A549 (cell line): ENCODE data around the gene MBD3L5. TPM values are rescaled to one million over a fixed set of nuclear protein-coding genes. Genes with fewer than 3 reads are reported as not detected.
A peak's percentile ranks its signal among the peaks of the same experiment; 100 is the strongest.

Source experiments
- ATAC-seq, 2 experiments: fragments of 200-7000 bp in 1 of 2; fragments of >200 bp in 1 of 2; cut with Nextera tagmentation in 1 of 2; cut with Tn5 transposase in 1 of 2; 3 replicates each; pipeline versions ENCODE4 v1.8.0 to v1.9.1; 2018 to 2020; ENCODE audit warnings: mild to moderate bottlenecking in 1 of 2, moderate library complexity in 1 of 2
- CTCF ChIA-PET: fragments of 300-600 bp; sonication (Branson Sonifier 250); formaldehyde crosslinking; extraction: SDS; loops from one replicate; lab custom pipeline; 2021; ENCODE audit warnings: antibody characterized with exemption, inconsistent platforms; lab: Yijun Ruan, JAX
- POLR2A ChIA-PET: fragments of 350-600 bp; formaldehyde crosslinking; extraction: SDS; loops from one replicate; lab custom pipeline; 2021; ENCODE audit warnings: antibody characterized with exemption, inconsistent platforms; lab: Yijun Ruan, JAX
- DNase-seq, 2 experiments: peaks; one replicate each; pipeline versions ENCODE4 v3.0.0 to v3.0.0-alpha.2; 2011 to 2016; ENCODE audit warnings: low read depth in 1 of 2, low spot score in 1 of 2
- FAIRE-seq: peaks from 2 replicates; lab custom pipeline; 2011; peaks lifted over from hg19 to GRCh38; lab: Jason Lieb, UNC
- H3K27ac ChIP-seq, 2 experiments: fragments of >200 bp; sonication (Bioruptor Twin); formaldehyde crosslinking; 3 replicates each; pipeline ENCODE4 v1.5.1; 2016 to 2017
- H3K4me1 ChIP-seq: fragments of >200 bp; sonication (Bioruptor Twin); formaldehyde crosslinking; 3 replicates; pipeline ENCODE4 v1.6.1; 2016
- H3K4me2 ChIP-seq: fragments of >200 bp; sonication (Bioruptor Twin); formaldehyde crosslinking; 3 replicates; pipeline ENCODE4 v1.6.1; 2016
- H3K4me3 ChIP-seq: fragments of >200 bp; sonication (Bioruptor Twin); formaldehyde crosslinking; 3 replicates; pipeline ENCODE4 v1.5.1; 2016
- H3K9me3 ChIP-seq: fragments of >200 bp; sonication (Bioruptor Twin); formaldehyde crosslinking; 3 replicates; pipeline ENCODE4 v1.6.1; 2016
- CBX8 ChIP-seq: fragments of 200-600 bp; sonication (generic); IDR thresholded peaks from 2 replicates; pipeline ENCODE4 v1.6.1; 2016
- EHF ChIP-seq: fragments of 250-450 bp; sonication (Bioruptor Pico); IDR thresholded peaks from 2 replicates; pipeline ENCODE4 v1.5.0; 2020; ENCODE audit warnings: mild to moderate bottlenecking
- FOSB ChIP-seq: fragments of 250-450 bp; sonication (Bioruptor Pico); IDR thresholded peaks from 2 replicates; pipeline ENCODE4 v1.5.0; 2020; ENCODE audit warnings: mild to moderate bottlenecking, moderate library complexity
- FOSL2 ChIP-seq, 2 experiments: fragments of 450-650 bp in 1 of 2; fragments of >200 bp in 1 of 2; sonication (Bioruptor Twin) in 1 of 2; formaldehyde crosslinking; IDR thresholded peaks; 2 replicates each; pipeline versions ENCODE4 v1.5.0 to v1.6.1; 2016 to 2020; ENCODE audit warnings: mild to moderate bottlenecking in 1 of 2, moderate library complexity in 1 of 2
- KDM5A ChIP-seq: fragments of 200-600 bp; sonication (generic); IDR thresholded peaks from 2 replicates; pipeline ENCODE4 v1.6.1; 2016; ENCODE audit warnings: antibody characterized with exemption, mild to moderate bottlenecking
- NFE2L2 ChIP-seq: fragments of 150-350 bp; conservative IDR thresholded peaks from 2 replicates; pipeline ENCODE4 v1.6.1; 2014; ENCODE audit warnings: low read length
- NR3C1 ChIP-seq: fragments of >200 bp; sonication (Bioruptor Twin); formaldehyde crosslinking; IDR thresholded peaks from 3 replicates; pipeline ENCODE4 v1.6.1; 2017
- PHF8 ChIP-seq: fragments of 200-600 bp; sonication (generic); IDR thresholded peaks from 2 replicates; pipeline ENCODE4 v1.6.1; 2016; ENCODE audit warnings: low read depth, mild to moderate bottlenecking, antibody characterized with exemption, moderate library complexity, borderline replicate concordance
- RARB ChIP-seq: fragments of 250-450 bp; sonication (Bioruptor Pico); IDR thresholded peaks from 2 replicates; pipeline ENCODE4 v1.8.0; 2021; ENCODE audit warnings: mild to moderate bottlenecking, moderate library complexity
- RCOR1 ChIP-seq: fragments of 150-350 bp; IDR thresholded peaks from 2 replicates; pipeline ENCODE4 v1.6.1; 2014; ENCODE audit warnings: antibody characterized with exemption, low read length, low read depth
- RNF2 ChIP-seq: fragments of 200-600 bp; sonication (generic); IDR thresholded peaks from 2 replicates; pipeline ENCODE4 v1.6.1; 2016; ENCODE audit warnings: low read depth, mild to moderate bottlenecking, antibody characterized with exemption, moderate library complexity, borderline replicate concordance
- WGBS: methylation state at CpG from one replicate; pipeline ENCODE4 v1.1.6; 2017; ENCODE audit errors: missing lambda C conversion rate; 5-methylcytosine and 5-hydroxymethylcytosine counted together
- polyA plus RNA-seq, 4 experiments: library from polyadenylated mRNA; depleted of rRNA in 3 of 4; stranded (reverse); fragments of >200 nt; fragmentation: RNase III in 1 of 4; extraction: RNeasy Plus Mini Kit Qiagen cat#74134 plus additional on column Dnase treatment in 1 of 4; gene quantifications; 2 replicates in 3 of 4; 3 replicates in 1 of 4; pipeline ENCODE4 v1.2.3, GENCODE V29; 2011 to 2017
- TF ChIP-seq, protein P1 (sequence below): fragments of 450-650 bp; IDR thresholded peaks from 2 replicates; pipeline ENCODE4 v1.6.1; 2014; ENCODE audit warnings: antibody characterized with exemption
- TF ChIP-seq, protein P2 (sequence below): fragments of 150-350 bp; IDR thresholded peaks from 2 replicates; pipeline ENCODE4 v1.6.1; 2014; ENCODE audit warnings: low read depth, mild to moderate bottlenecking, low read length
- TF ChIP-seq, protein P3 (sequence below): fragments of >200 bp; sonication (Bioruptor Twin); formaldehyde crosslinking; IDR thresholded peaks from 3 replicates; pipeline ENCODE4 v1.6.1; 2016
- TF ChIP-seq, protein P4 (sequence below): fragments of >200 bp; sonication (Bioruptor Twin); formaldehyde crosslinking; IDR thresholded peaks from 3 replicates; pipeline ENCODE4 v1.5.1; 2016
- TF ChIP-seq, protein P5 (sequence below): fragments of >200 bp; sonication (Bioruptor Twin); formaldehyde crosslinking; IDR thresholded peaks from 2 replicates; pipeline ENCODE4 v1.6.1; 2016

Gene MBD3L5
- polyA plus RNA-seq, 2 of the 4 experiments (the other 2 are of a cell fraction) = not detected

DNA sequence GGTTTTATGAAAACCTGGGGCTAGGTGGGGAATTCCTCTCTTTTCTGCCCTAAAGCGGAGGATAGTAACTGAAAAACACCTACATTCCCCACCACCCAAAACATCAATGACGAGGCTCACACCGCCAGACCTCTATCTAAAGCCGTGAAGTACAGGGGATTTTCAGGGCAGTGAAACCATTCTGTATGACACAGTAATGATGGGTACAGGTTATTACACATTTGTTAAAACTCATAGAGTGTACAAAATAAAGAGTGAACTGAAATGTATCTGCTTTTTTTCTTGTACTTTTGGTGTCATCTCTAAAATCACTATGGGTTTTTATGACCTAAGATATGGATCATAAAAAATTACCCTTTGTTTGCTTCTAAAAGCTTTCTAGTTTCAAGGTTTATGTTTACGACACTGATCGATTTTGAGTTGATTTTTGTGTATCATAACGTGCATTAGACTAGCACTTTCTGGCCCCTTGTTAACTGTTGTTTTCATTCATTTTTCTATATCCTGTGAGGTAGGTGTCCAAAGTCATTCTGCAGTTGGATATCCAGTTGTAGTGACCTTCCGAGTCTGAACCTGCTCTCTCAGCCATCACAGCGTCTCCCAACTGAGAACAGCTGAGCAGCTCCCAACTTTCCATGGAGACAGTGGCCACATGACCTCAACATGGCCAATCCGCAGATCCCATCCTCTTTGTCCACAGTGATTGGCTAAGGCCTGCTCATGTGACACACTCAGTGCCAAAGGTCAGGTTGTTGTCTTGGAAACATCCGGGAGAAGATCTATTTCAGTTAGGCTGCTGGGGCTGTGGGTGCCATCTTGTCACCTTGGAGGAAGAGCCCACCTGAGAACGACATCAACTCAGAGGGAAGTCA, 19.4 kb upstream of the MBD3L5 start:
- POLR2A ChIA-PET = no interaction called here
- no peaks in the 10 kb centered on the region for H3K4me1 ChIP-seq
- no peak for FAIRE-seq
- CTCF ChIA-PET = no interaction called here
- DNase-seq = no peak
- TF ChIP-seq, protein P1, sequence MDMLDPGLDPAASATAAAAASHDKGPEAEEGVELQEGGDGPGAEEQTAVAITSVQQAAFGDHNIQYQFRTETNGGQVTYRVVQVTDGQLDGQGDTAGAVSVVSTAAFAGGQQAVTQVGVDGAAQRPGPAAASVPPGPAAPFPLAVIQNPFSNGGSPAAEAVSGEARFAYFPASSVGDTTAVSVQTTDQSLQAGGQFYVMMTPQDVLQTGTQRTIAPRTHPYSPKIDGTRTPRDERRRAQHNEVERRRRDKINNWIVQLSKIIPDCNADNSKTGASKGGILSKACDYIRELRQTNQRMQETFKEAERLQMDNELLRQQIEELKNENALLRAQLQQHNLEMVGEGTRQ = peak; percentile 52
- no peak for TF ChIP-seq CBX8
- TF ChIP-seq, all 56 proteins: peak for 1
- Histone ChIP-seq H3K4me3 (no peak overlapping the region), H3K27ac (no peak overlapping the region), H3K4me2 (no peak overlapping the region), H3K9me3 (no peaks in the 10 kb centered on the region; the same call in 2 of the 3 replicates)
- WGBS = 65% methylated on average over 11 of the region's 12 CpGs
- ATAC-seq = no peak

DNA sequence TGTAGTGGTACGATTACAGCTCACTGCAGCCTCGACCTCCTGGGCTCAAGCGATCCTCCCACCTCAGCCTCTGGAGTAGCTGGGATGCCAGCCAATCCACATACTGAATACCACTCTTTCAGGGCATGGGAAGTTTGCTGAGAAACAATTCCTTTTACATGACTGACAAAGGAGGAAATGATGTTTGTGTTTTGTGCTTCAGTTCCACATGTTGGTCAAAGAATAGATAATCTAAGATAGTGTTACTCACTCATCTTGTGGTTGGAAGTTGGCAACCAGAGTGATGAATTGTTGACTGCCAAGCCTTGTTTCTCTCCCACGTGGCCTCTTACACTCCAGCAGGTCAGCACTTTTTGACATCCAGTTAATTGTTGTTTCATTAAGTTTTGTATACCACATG, 16.7 kb upstream of the MBD3L5 start:
- TF ChIP-seq EHF (no peak), RNF2 (no peak), RARB (no peak), KDM5A (no peak), RCOR1 (no peak), NR3C1 (no peak), PHF8 (no peak), NFE2L2 (no peak), FOSL2 (IDR thresholded peaks at IDR 0.05) (no peak), FOSL2 (CRISPR knock-in tag; IDR thresholded peaks at IDR 0.05) (no peak), FOSB (CRISPR knock-in tag) (no peak)
- TF ChIP-seq, protein P2, sequence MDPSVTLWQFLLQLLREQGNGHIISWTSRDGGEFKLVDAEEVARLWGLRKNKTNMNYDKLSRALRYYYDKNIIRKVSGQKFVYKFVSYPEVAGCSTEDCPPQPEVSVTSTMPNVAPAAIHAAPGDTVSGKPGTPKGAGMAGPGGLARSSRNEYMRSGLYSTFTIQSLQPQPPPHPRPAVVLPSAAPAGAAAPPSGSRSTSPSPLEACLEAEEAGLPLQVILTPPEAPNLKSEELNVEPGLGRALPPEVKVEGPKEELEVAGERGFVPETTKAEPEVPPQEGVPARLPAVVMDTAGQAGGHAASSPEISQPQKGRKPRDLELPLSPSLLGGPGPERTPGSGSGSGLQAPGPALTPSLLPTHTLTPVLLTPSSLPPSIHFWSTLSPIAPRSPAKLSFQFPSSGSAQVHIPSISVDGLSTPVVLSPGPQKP = no peak
- TF ChIP-seq, protein P3, sequence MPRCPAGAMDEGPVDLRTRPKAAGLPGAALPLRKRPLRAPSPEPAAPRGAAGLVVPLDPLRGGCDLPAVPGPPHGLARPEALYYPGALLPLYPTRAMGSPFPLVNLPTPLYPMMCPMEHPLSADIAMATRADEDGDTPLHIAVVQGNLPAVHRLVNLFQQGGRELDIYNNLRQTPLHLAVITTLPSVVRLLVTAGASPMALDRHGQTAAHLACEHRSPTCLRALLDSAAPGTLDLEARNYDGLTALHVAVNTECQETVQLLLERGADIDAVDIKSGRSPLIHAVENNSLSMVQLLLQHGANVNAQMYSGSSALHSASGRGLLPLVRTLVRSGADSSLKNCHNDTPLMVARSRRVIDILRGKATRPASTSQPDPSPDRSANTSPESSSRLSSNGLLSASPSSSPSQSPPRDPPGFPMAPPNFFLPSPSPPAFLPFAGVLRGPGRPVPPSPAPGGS = no peak
- TF ChIP-seq, protein P1 = no peak
- TF ChIP-seq, protein P4, sequence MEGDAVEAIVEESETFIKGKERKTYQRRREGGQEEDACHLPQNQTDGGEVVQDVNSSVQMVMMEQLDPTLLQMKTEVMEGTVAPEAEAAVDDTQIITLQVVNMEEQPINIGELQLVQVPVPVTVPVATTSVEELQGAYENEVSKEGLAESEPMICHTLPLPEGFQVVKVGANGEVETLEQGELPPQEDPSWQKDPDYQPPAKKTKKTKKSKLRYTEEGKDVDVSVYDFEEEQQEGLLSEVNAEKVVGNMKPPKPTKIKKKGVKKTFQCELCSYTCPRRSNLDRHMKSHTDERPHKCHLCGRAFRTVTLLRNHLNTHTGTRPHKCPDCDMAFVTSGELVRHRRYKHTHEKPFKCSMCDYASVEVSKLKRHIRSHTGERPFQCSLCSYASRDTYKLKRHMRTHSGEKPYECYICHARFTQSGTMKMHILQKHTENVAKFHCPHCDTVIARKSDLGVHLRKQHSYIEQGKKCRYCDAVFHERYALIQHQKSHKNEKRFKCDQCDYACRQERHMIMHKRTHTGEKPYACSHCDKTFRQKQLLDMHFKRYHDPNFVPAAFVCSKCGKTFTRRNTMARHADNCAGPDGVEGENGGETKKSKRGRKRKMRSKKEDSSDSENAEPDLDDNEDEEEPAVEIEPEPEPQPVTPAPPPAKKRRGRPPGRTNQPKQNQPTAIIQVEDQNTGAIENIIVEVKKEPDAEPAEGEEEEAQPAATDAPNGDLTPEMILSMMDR = no peak
- TF ChIP-seq, protein P5, sequence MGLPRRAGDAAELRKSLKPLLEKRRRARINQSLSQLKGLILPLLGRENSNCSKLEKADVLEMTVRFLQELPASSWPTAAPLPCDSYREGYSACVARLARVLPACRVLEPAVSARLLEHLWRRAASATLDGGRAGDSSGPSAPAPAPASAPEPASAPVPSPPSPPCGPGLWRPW = no peak
- 41% methylated on average over 4 of the region's 4 CpGs for WGBS
- H3K4me1 ChIP-seq = no peaks in the 10 kb centered on the region
- H3K27ac ChIP-seq = no peak overlapping the region
- no peaks in the 10 kb centered on the region; the same call in 2 of the 3 replicates for H3K9me3 ChIP-seq
- no peak overlapping the region for H3K4me3 ChIP-seq
- ATAC-seq = no peak
- no peak for FAIRE-seq
- no peak overlapping the region for H3K4me2 ChIP-seq
- ChIA-PET CTCF (interaction anchor here (1.4 kb wide), 1 partner anchor 9 kb away, joined by 4 read pairs; no protein-coding TSS in a partner anchor), POLR2A (no interaction called here)
- no peak for DNase-seq
